Naive thymus-derived CD4-positive, alpha-beta T cell (primary cell): ENCODE results near the gene CRYBG1. TPM values are rescaled to one million over a fixed set of nuclear protein-coding genes. Genes with fewer than 3 reads are reported as not detected.

Source experiments
- ATAC-seq: fragments of 150-1000 bp; cut with Tn5 transposase; 2 replicates; pipeline ENCODE4 v1.10.0; 2021; ENCODE audit warnings: mild to moderate bottlenecking, moderate library complexity
- CTCF ChIA-PET: fragments of 350-600 bp; sonication (Branson Sonifier 250); formaldehyde crosslinking; loops from one replicate; lab custom pipeline; 2021; ENCODE audit warnings: antibody characterized with exemption; lab: Charles Lee
- POLR2A ChIA-PET: fragments of 350-600 bp; sonication (Branson Sonifier 250); formaldehyde crosslinking; loops from one replicate; lab custom pipeline; 2021; ENCODE audit warnings: antibody characterized with exemption, inconsistent platforms; lab: Charles Lee
- DNase-seq, 9 donors: peaks; one replicate each; pipeline versions ENCODE4 v3.0.0 to v3.0.0-alpha.2; 2020 to 2022; ENCODE audit warnings: mixed read lengths in 1 of 9
- H3K27ac ChIP-seq: one replicate; pipeline ENCODE4 v1.7.0; 2013; ENCODE audit warnings: mild to moderate bottlenecking, low read depth, low read length, moderate library complexity
- H3K27me3 ChIP-seq, 2 donors: one replicate each; pipeline ENCODE4 v1.7.0; 2013; ENCODE audit warnings: low read length in 2 of 2, mild to moderate bottlenecking in 2 of 2, moderate library complexity in 2 of 2; ENCODE audit not compliant: control insufficient read depth in 2 of 2, insufficient read depth in 2 of 2
- H3K36me3 ChIP-seq, 3 experiments: 1 replicate in 2 of 3; 2 replicates in 1 of 3; pipeline ENCODE4 v1.7.0; 2013; ENCODE audit warnings: low read length in 3 of 3, mild to moderate bottlenecking in 3 of 3, moderate library complexity in 1 of 3; ENCODE audit not compliant: insufficient read depth in 3 of 3, control insufficient read depth in 2 of 3
- H3K4me1 ChIP-seq, 2 donors: one replicate each; pipeline ENCODE4 v1.7.0; 2013; ENCODE audit warnings: low read length in 2 of 2, mild to moderate bottlenecking in 2 of 2, moderate library complexity in 1 of 2; ENCODE audit not compliant: control insufficient read depth in 2 of 2, insufficient read depth in 2 of 2
- H3K4me3 ChIP-seq: 2 replicates; pipeline ENCODE4 v1.7.0; 2013; ENCODE audit warnings: mild to moderate bottlenecking, low read length
- H3K9me3 ChIP-seq, 3 experiments: 1 replicate in 2 of 3; 2 replicates in 1 of 3; pipeline ENCODE4 v1.7.0; 2013; ENCODE audit warnings: low read length in 3 of 3; ENCODE audit not compliant: control insufficient read depth in 2 of 3
- H3K27ac Mint-ChIP-seq, 9 donors: one replicate each; pipeline ENCODE4 v1.8.0; 2020 to 2022; ENCODE audit warnings: mixed read lengths in 9 of 9, mild to moderate bottlenecking in 8 of 9, moderate library complexity in 5 of 9, inconsistent platforms in 2 of 9
- H3K27me3 Mint-ChIP-seq, 5 donors: one replicate each; pipeline ENCODE4 v1.8.0; 2021 to 2022; ENCODE audit warnings: mixed read lengths in 5 of 5, mild to moderate bottlenecking in 1 of 5
- H3K36me3 Mint-ChIP-seq, 5 donors: one replicate each; pipeline ENCODE4 v1.8.0; 2020 to 2022; ENCODE audit warnings: mixed read lengths in 5 of 5, mild to moderate bottlenecking in 3 of 5, inconsistent platforms in 1 of 5
- H3K4me1 Mint-ChIP-seq, 7 donors: one replicate each; pipeline ENCODE4 v1.8.0; 2020 to 2022; ENCODE audit warnings: mixed read lengths in 7 of 7, mild to moderate bottlenecking in 3 of 7, inconsistent platforms in 1 of 7
- H3K4me3 Mint-ChIP-seq, 10 donors: one replicate each; pipeline ENCODE4 v1.8.0; 2020 to 2022; ENCODE audit warnings: mild to moderate bottlenecking in 10 of 10, mixed read lengths in 10 of 10, moderate library complexity in 6 of 10, inconsistent platforms in 2 of 10
- H3K9me3 Mint-ChIP-seq, 11 donors: one replicate each; pipeline ENCODE4 v1.8.0; 2020 to 2022; ENCODE audit warnings: mixed read lengths in 11 of 11, mild to moderate bottlenecking in 4 of 11, inconsistent platforms in 1 of 11, moderate library complexity in 1 of 11
- intact Hi-C, 2 donors: fragments of 100-400 bp; cut with micrococcal nuclease; formaldehyde crosslinking; loops; one replicate each; pipeline ENCODE4 v1.15.1; 2023
- polyA plus RNA-seq, 2 donors: library from polyadenylated mRNA; unstranded; fragments of 300-500 nt; fragmentation: Illumina TruSeq; gene quantifications; one replicate each; pipeline ENCODE4 v1.2.3, GENCODE V29; 2021
- total RNA-seq, 6 experiments: library from RNA in 5 of 6; stranded (reverse) in 5 of 6; gene quantifications; 1 replicate in 5 of 6; 2 replicates in 1 of 6; pipeline ENCODE4 v1.2.3 and lab custom pipeline; 2021 to 2026

Gene CRYBG1
- total and polyA plus RNA-seq, 7 experiments from 2014 or later, result 11.3 to 39.8 (median 30.3) TPM

GRCh38 chr6:106442395-106442794 is 81.9 kb downstream of the CRYBG1 start:
- intact Hi-C loops, result loop anchor here (10.0 kb wide), 2 partner anchors 348 to 672 kb away; partner anchors contain the start of gene BEND3 (in 1 of the 2)
- H3K4me3 ChIP-seq, result no peak overlapping the region
- Mint-ChIP-seq H3K27me3 (peaks cover 29 to 53% (median 39%) of the 10 kb centered on the region in 5 donors), H3K27ac (no peak overlapping the region), H3K4me1 (peaks cover 0 to 7% (median under 1%) of the 10 kb centered on the region in 7 donors), H3K9me3 (no peaks in the 10 kb centered on the region), H3K36me3 (no peaks in the 10 kb centered on the region), H3K4me3 (no peak overlapping the region)
- POLR2A ChIA-PET, result no interaction called here
- peaks cover 4% of the 10 kb centered on the region in 2 donors for H3K27me3 ChIP-seq
- H3K27ac ChIP-seq, result no peak overlapping the region
- H3K36me3 ChIP-seq, result no peaks in the 10 kb centered on the region
- no peaks in the 10 kb centered on the region for H3K4me1 ChIP-seq
- no peak for DNase-seq
- no peak for ATAC-seq
- CTCF ChIA-PET, result interaction anchor here (0.6 to 13.9 kb wide), 5 partner anchors 81 to 1068 kb away, joined by 3 to 325 read pairs (median 3); partner anchors contain the start of gene CRYBG1
- no peaks in the 10 kb centered on the region for H3K9me3 ChIP-seq

GRCh38 chr6:106444777-106445507 is 84.4 kb downstream of the CRYBG1 start:
- peaks cover 0 to 5% of the 10 kb centered on the region in 2 donors for H3K4me1 ChIP-seq
- H3K36me3 Mint-ChIP-seq, result no peaks in the 10 kb centered on the region
- peaks cover 5 to 16% (median 14%) of the 10 kb centered on the region in 7 donors for H3K4me1 Mint-ChIP-seq
- H3K9me3 Mint-ChIP-seq, result no peaks in the 10 kb centered on the region
- H3K27me3 Mint-ChIP-seq, result peaks cover 19 to 36% (median 27%) of the 10 kb centered on the region in 5 donors
- peaks cover 0 to 4% of the 10 kb centered on the region in 2 donors for H3K27me3 ChIP-seq
- ATAC-seq (peak; percentile 81), DNase-seq (peak in 7 of 9 donors; percentile 55 to 81 (median 70))
- H3K9me3 ChIP-seq, result no peaks in the 10 kb centered on the region
- CTCF ChIA-PET, result interaction anchor here (0.6 to 13.9 kb wide), 19 partner anchors 18 to 1165 kb away, joined by 3 to 325 read pairs (median 4); no protein-coding TSS in a partner anchor
- POLR2A ChIA-PET, result interaction anchor here (1.0 kb wide), 1 partner anchor 122 kb away, joined by 5 read pairs; no protein-coding TSS in a partner anchor
- no peak overlapping the region for H3K4me3 ChIP-seq
- H3K27ac ChIP-seq, result no peak overlapping the region
- intact Hi-C loops, result loop anchor here (1.0 to 10.0 kb wide), 12 partner anchors 65 to 1012 kb away; partner anchors contain the start of genes BEND3 (in 1 of the 2), QRSL1 (in 1 of the 2) and RTN4IP1 (in 1 of the 2)
- H3K27ac Mint-ChIP-seq, result peak overlapping the region in 1 of 9 donors; percentile 43
- H3K36me3 ChIP-seq, result no peaks in the 10 kb centered on the region
- no peak overlapping the region for H3K4me3 Mint-ChIP-seq

GRCh38 chr6:106445508-106445878 is 85.0 kb downstream of the CRYBG1 start:
- intact Hi-C loops, result loop anchor here (1.0 to 10.0 kb wide), 12 partner anchors 65 to 1013 kb away; partner anchors contain the start of genes BEND3 (in 1 of the 2), QRSL1 (in 1 of the 2) and RTN4IP1 (in 1 of the 2)
- H3K27me3 ChIP-seq, result peaks cover 0 to 4% of the 10 kb centered on the region in 2 donors
- H3K4me1 ChIP-seq, result peaks cover 0 to 5% of the 10 kb centered on the region in 2 donors
- no peak overlapping the region for H3K27ac Mint-ChIP-seq
- H3K4me3 ChIP-seq, result no peak overlapping the region
- no peak overlapping the region for H3K4me3 Mint-ChIP-seq
- H3K36me3 ChIP-seq, result no peaks in the 10 kb centered on the region
- no peaks in the 10 kb centered on the region for H3K36me3 Mint-ChIP-seq
- ChIA-PET CTCF (interaction anchor here (0.6 to 13.9 kb wide), 20 partner anchors 17 to 655 kb away, joined by 3 to 325 read pairs (median 4); no protein-coding TSS in a partner anchor), POLR2A (interaction anchor here (1.0 kb wide), 1 partner anchor 121 kb away, joined by 5 read pairs; no protein-coding TSS in a partner anchor)
- no peaks in the 10 kb centered on the region for H3K9me3 ChIP-seq
- peaks cover 13 to 30% (median 22%) of the 10 kb centered on the region in 5 donors for H3K27me3 Mint-ChIP-seq
- peaks cover 5 to 15% (median 14%) of the 10 kb centered on the region in 7 donors for H3K4me1 Mint-ChIP-seq
- DNase-seq, result no peak
- H3K27ac ChIP-seq, result no peak overlapping the region
- no peak for ATAC-seq
- no peaks in the 10 kb centered on the region for H3K9me3 Mint-ChIP-seq

DNA sequence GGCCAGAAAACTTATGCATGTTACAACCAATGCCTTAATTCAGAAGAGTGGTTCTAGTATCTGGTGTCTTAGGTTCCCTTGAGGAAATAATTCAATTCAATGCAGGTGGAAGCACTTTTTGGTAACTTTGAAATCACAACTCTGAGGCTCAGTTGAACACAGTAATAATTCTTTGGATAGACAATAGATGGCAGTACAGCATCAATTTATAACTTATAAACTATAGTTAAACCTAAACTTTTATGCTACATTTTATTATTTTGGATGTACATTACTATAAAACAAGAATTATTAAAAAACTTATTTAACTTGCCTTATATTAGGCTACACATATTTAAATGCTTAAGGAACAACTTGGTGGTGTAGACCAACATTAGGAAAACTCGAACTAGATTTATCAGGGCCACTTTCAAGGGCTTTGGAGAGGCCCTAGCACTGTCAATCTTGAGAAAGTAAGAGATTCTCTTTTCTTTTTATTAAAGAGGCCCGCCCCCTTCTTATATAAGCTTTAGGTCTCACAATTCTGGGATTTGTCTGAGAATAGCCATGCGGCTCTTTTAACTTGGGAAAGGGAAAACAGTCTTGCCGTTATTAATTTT is 85.9 kb downstream of the CRYBG1 start:
- H3K4me1 ChIP-seq, result peaks cover 0 to 5% of the 10 kb centered on the region in 2 donors
- POLR2A ChIA-PET, result interaction anchor here (0.8 to 1.8 kb wide), 3 partner anchors 64 to 120 kb away, joined by 3 to 7 read pairs (median 3); no protein-coding TSS in a partner anchor
- no peak overlapping the region for H3K27ac Mint-ChIP-seq
- H3K4me3 ChIP-seq, result no peak overlapping the region
- DNase-seq (peak in 6 of 9 donors; percentile 5 to 46 (median 40)), ATAC-seq (peak; percentile 36)
- intact Hi-C loops, result loop anchor here (1.0 to 10.0 kb wide), 4 partner anchors 64 to 668 kb away; partner anchors contain the start of gene BEND3 (in 1 of the 2)
- H3K27me3 Mint-ChIP-seq, result peaks cover 5 to 22% (median 16%) of the 10 kb centered on the region in 5 donors
- CTCF ChIA-PET, result interaction anchor here (0.6 to 13.9 kb wide), 3 partner anchors 56 to 534 kb away, joined by 3 to 325 read pairs (median 21); no protein-coding TSS in a partner anchor
- no peaks in the 10 kb centered on the region for H3K9me3 Mint-ChIP-seq
- H3K9me3 ChIP-seq, result no peaks in the 10 kb centered on the region
- H3K4me1 Mint-ChIP-seq, result peaks cover 5 to 15% (median 14%) of the 10 kb centered on the region in 7 donors
- H3K36me3 ChIP-seq, result no peaks in the 10 kb centered on the region
- H3K27me3 ChIP-seq, result peaks cover 0 to 4% of the 10 kb centered on the region in 2 donors
- H3K36me3 Mint-ChIP-seq, result no peaks in the 10 kb centered on the region
- H3K27ac ChIP-seq, result no peak overlapping the region
- no peak overlapping the region for H3K4me3 Mint-ChIP-seq

- no peak overlapping the region for H3K27ac Mint-ChIP-seq
- H3K4me1 ChIP-seq, result peaks cover 0 to 5% of the 10 kb centered on the region in 2 donors
- H3K4me1 Mint-ChIP-seq, result peaks cover 5 to 15% (median 14%) of the 10 kb centered on the region in 7 donors
- no peaks in the 10 kb centered on the region for H3K9me3 ChIP-seq
- ChIA-PET CTCF (interaction anchor here (0.6 to 13.9 kb wide), 2 partner anchors 56 to 114 kb away, joined by 3 to 325 read pairs; no protein-coding TSS in a partner anchor), POLR2A (interaction anchor here (0.8 to 1.8 kb wide), 3 partner anchors 64 to 120 kb away, joined by 3 to 7 read pairs (median 3); no protein-coding TSS in a partner anchor)
- H3K36me3 ChIP-seq, result no peaks in the 10 kb centered on the region
- H3K36me3 Mint-ChIP-seq, result no peaks in the 10 kb centered on the region
- intact Hi-C loops, result loop anchor here (1.0 to 10.0 kb wide), 4 partner anchors 63 to 668 kb away; partner anchors contain the start of gene BEND3 (in 1 of the 2)
- H3K27me3 Mint-ChIP-seq, result peaks cover 5 to 18% (median 12%) of the 10 kb centered on the region in 5 donors
- no peak overlapping the region for H3K4me3 Mint-ChIP-seq
- no peak for ATAC-seq
- H3K27ac ChIP-seq, result no peak overlapping the region
- H3K9me3 Mint-ChIP-seq, result no peaks in the 10 kb centered on the region
- DNase-seq, result no peak
- H3K4me3 ChIP-seq, result no peak overlapping the region
- H3K27me3 ChIP-seq, result peaks cover 0 to 4% of the 10 kb centered on the region in 2 donors
These were observed 86.5 kb downstream of the CRYBG1 start for GRCh38 chr6:106446983-106447382.
